ENCODE measurements around the gene SOX6. TPM values are rescaled to one million over a fixed set of nuclear protein-coding genes. Genes with fewer than 3 reads are reported as not detected.

Gene SOX6
- total and polyA plus RNA-seq, 12 donors = 0.71 to 13.9 (median 6.7) TPM

- no peak overlapping the region for H3K4me3 ChIP-seq
- no peaks in the 10 kb centered on the region for H3K4me1 ChIP-seq (replicated peaks in 1 of 2)
- WGBS, 4 donors = 49 to 68% (median 55%) methylated on average over 1 of the region's 1 CpG
- H3K27me3 ChIP-seq = no peaks in the 10 kb centered on the region
- no peak for TF ChIP-seq POLR2A (IDR thresholded peaks at IDR 0.05)
- TF ChIP-seq, protein P1, sequence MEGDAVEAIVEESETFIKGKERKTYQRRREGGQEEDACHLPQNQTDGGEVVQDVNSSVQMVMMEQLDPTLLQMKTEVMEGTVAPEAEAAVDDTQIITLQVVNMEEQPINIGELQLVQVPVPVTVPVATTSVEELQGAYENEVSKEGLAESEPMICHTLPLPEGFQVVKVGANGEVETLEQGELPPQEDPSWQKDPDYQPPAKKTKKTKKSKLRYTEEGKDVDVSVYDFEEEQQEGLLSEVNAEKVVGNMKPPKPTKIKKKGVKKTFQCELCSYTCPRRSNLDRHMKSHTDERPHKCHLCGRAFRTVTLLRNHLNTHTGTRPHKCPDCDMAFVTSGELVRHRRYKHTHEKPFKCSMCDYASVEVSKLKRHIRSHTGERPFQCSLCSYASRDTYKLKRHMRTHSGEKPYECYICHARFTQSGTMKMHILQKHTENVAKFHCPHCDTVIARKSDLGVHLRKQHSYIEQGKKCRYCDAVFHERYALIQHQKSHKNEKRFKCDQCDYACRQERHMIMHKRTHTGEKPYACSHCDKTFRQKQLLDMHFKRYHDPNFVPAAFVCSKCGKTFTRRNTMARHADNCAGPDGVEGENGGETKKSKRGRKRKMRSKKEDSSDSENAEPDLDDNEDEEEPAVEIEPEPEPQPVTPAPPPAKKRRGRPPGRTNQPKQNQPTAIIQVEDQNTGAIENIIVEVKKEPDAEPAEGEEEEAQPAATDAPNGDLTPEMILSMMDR (IDR thresholded peaks at IDR 0.05) = no peak
- no peak for DNase-seq
- no peak overlapping the region for H3K27ac ChIP-seq
- H3K9me3 ChIP-seq (replicated peaks in 1 of 3) = no peaks in the 10 kb centered on the region
- intact Hi-C loops (cut with DNase I) = no loop called here
- H3K36me3 ChIP-seq (replicated peaks in 1 of 2) = no peaks in the 10 kb centered on the region
These were observed 132.8 kb downstream of the SOX6 start for GRCh38 chr11:16223558-16223957.

DNA sequence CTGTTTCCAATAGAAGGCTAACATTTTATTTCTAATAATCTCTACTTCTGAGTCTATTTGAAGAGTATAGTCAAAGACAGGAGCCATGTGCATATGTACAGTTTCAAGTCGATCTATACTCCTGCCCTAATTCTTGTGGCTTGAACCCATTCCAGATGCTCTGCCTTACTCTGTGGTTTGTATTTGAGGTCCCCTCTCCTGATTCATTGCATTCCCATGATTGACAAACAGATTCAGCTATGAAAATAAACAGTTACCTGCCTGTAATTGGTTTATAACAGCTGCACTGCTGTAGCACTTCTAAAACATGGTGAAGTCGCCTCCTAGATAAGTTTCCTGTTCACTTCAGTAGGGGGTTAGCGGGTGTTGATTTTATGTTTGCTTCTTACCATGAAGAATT is 138.7 kb downstream of the SOX6 start:
- DNase-seq = no peak
- intact Hi-C loops (cut with DNase I) = no loop called here
- no peak for TF ChIP-seq POLR2A (IDR thresholded peaks at IDR 0.05)
- TF ChIP-seq, protein P1 (IDR thresholded peaks at IDR 0.05) = no peak
- no peaks in the 10 kb centered on the region for H3K9me3 ChIP-seq (replicated peaks in 1 of 3)
- WGBS, 4 donors = 90 to 95% (median 92%) methylated on average over 3 of the region's 3 CpGs
- H3K27me3 ChIP-seq = no peaks in the 10 kb centered on the region
- no peaks in the 10 kb centered on the region for H3K4me1 ChIP-seq (replicated peaks in 1 of 2)
- no peak overlapping the region for H3K27ac ChIP-seq
- no peak overlapping the region for H3K4me3 ChIP-seq
- H3K36me3 ChIP-seq (replicated peaks in 1 of 2) = no peaks in the 10 kb centered on the region

GRCh38 chr11:16216831-16217230 is 139.5 kb downstream of the SOX6 start:
- Histone ChIP-seq H3K36me3 (replicated peaks in 1 of 2) (no peaks in the 10 kb centered on the region), H3K27ac (no peak overlapping the region), H3K4me1 (replicated peaks in 1 of 2) (no peaks in the 10 kb centered on the region), H3K4me3 (no peak overlapping the region), H3K9me3 (replicated peaks in 1 of 3) (no peaks in the 10 kb centered on the region), H3K27me3 (no peaks in the 10 kb centered on the region)
- no peak for DNase-seq
- intact Hi-C loops (cut with DNase I) = no loop called here
- WGBS, 4 donors = 66 to 90% (median 79%) methylated on average over 3 of the region's 3 CpGs
- TF ChIP-seq POLR2A (IDR thresholded peaks at IDR 0.05) = no peak
- TF ChIP-seq, protein P1 (IDR thresholded peaks at IDR 0.05) = no peak

DNA sequence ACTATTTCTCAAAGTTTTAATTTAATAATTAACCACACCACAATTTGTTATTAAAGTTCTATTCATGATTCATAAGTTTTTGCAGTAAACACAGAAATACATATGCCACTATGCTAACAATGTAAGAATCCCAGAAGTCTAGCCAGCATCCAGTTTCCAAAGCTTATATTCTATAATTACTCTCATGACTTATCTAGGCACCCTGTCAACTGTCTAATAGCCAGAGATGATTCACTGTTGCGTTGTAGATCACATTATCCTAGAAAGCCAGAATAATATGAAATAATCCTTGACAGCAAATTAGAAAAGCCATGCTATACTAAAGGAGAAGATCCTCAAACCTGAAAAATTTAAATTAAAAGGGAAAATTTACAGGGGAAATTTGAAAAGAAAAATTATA is 141.0 kb downstream of the SOX6 start:
- Histone ChIP-seq H3K4me1 (replicated peaks in 1 of 2) (no peaks in the 10 kb centered on the region), H3K9me3 (replicated peaks in 1 of 3) (no peaks in the 10 kb centered on the region), H3K27ac (no peak overlapping the region), H3K4me3 (no peak overlapping the region), H3K27me3 (no peaks in the 10 kb centered on the region), H3K36me3 (replicated peaks in 1 of 2) (no peaks in the 10 kb centered on the region)
- no peak for DNase-seq
- TF ChIP-seq POLR2A (IDR thresholded peaks at IDR 0.05) = no peak
- TF ChIP-seq, protein P1 (IDR thresholded peaks at IDR 0.05) = no peak
- WGBS, 4 donors = 69 to 93% (median 77%) methylated on average over 1 of the region's 1 CpG
- intact Hi-C loops (cut with DNase I) = no loop called here
